Gastrocnemius medialis (tissue), 4 donors: ENCODE measurements around the gene DDX47.

ENCODE experiments used
- POLR2A ChIP-seq, 2 donors: fragments of 450-650 bp; IDR thresholded peaks; one replicate each; pipeline ENCODE4 v1.6.1; 2017; ENCODE audit warnings: antibody characterized with exemption in 2 of 2, mild to moderate bottlenecking in 2 of 2, moderate library complexity in 2 of 2
- TF ChIP-seq, protein P1 (sequence below), 5 experiments: fragments of 450-650 bp in 3 of 5; fragments of 200-600 bp in 2 of 5; sonication (generic) in 2 of 5; IDR thresholded peaks in 4 of 5; conservative IDR thresholded peaks in 1 of 5; 1 replicate in 4 of 5; 2 replicates in 1 of 5; pipeline ENCODE4 v1.5.1; 2016 to 2019; ENCODE audit warnings: antibody characterized with exemption in 5 of 5, mild to moderate bottlenecking in 3 of 5, moderate library complexity in 3 of 5

DNA sequence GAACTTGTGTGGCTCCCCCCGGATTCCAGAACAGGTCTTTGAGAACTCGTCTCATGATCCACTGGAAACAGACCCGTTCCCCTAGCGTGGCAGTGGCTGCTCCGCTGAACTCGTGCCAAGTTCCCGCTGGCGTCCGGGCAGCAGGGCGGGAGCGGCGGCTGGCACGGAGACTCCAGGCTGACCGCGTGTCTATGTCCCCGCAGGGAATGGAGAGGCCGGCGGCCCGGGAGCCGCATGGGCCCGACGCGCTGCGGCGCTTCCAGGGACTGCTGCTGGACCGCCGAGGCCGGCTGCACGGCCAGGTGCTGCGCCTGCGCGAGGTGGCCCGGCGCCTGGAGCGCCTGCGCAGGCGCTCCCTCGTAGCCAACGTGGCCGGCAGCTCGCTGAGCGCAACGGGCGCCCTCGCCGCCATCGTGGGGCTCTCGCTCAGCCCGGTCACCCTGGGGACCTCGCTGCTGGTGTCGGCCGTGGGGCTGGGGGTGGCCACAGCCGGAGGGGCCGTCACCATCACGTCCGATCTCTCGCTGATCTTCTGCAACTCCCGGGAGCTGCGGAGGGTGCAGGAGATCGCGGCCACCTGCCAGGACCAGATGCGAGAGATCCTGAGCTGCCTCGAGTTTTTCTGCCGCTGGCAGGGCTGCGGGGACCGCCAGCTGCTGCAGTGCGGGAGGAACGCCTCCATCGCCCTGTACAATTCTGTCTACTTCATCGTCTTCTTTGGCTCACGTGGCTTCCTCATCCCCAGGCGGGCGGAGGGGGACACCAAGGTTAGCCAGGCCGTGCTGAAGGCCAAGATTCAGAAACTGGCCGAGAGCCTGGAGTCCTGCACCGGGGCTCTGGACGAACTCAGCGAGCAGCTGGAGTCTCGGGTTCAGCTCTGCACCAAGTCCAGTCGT, 26.2 kb upstream of the DDX47 start:
- TF ChIP-seq, protein P1, sequence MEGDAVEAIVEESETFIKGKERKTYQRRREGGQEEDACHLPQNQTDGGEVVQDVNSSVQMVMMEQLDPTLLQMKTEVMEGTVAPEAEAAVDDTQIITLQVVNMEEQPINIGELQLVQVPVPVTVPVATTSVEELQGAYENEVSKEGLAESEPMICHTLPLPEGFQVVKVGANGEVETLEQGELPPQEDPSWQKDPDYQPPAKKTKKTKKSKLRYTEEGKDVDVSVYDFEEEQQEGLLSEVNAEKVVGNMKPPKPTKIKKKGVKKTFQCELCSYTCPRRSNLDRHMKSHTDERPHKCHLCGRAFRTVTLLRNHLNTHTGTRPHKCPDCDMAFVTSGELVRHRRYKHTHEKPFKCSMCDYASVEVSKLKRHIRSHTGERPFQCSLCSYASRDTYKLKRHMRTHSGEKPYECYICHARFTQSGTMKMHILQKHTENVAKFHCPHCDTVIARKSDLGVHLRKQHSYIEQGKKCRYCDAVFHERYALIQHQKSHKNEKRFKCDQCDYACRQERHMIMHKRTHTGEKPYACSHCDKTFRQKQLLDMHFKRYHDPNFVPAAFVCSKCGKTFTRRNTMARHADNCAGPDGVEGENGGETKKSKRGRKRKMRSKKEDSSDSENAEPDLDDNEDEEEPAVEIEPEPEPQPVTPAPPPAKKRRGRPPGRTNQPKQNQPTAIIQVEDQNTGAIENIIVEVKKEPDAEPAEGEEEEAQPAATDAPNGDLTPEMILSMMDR (IDR thresholded peaks at IDR 0.05 in 4 of 5, conservative IDR thresholded peaks at IDR 0.05 in 1 of 5): peak; percentile 20 to 42 (median 32)
- peak; percentile 59 to 71 for TF ChIP-seq POLR2A (IDR thresholded peaks at IDR 0.05)
